HepG2 (cell line): ENCODE measurements around the gene DLG2. TPM values are rescaled to one million over a fixed set of nuclear protein-coding genes. Genes with fewer than 3 reads are reported as not detected.

Experiments
- ATAC-seq: fragments of 200-7000 bp; cut with Tn5 transposase; 3 replicates; pipeline ENCODE4 v1.9.1; 2020; ENCODE audit warnings: mild to moderate bottlenecking, moderate library complexity
- BruUV-seq: library from RNA; stranded (reverse); fragments of 400-500 nt; replicated peaks from 2 replicates; lab custom pipeline; 2021; lab: Mats Ljungman, UMichigan
- CTCF ChIA-PET: fragments of 300-600 bp; formaldehyde crosslinking; extraction: SDS; loops from one replicate; lab custom pipeline; 2021; ENCODE audit warnings: low total read pairs, inconsistent platforms, low intra/inter-chr PET ratio; lab: Yijun Ruan, JAX
- POLR2A ChIA-PET: fragments of 350-600 bp; sonication (Branson Sonifier 250); formaldehyde crosslinking; loops from one replicate; lab custom pipeline; 2020; ENCODE audit warnings: antibody characterized with exemption, inconsistent platforms; lab: Yijun Ruan, JAX
- DNase-seq: peaks from one replicate; pipeline ENCODE4 v3.0.0-alpha.2; 2015; ENCODE audit warnings: low spot score
- FAIRE-seq: peaks from 3 replicates; lab custom pipeline; 2011; peaks lifted over from hg19 to GRCh38; lab: Jason Lieb, UNC
- H2AFZ ChIP-seq: one replicate; pipeline ENCODE4 v1.6.1; 2011; ENCODE audit warnings: low read length, inconsistent platforms
- H3K27ac ChIP-seq: fragments of 300-600 bp; 3 replicates; pipeline ENCODE4 v1.8.0; 2011; ENCODE audit warnings: mixed run types, mild to moderate bottlenecking, mixed read lengths, low read length, inconsistent platforms; ENCODE audit not compliant: insufficient read depth; ENCODE audit errors: extremely low read length
- H3K27me3 ChIP-seq, 2 experiments: fragments of 200-600 bp in 1 of 2; 2 replicates in 1 of 2; 3 replicates in 1 of 2; pipeline versions ENCODE4 v1.6.0 to v1.8.0; 2011; ENCODE audit warnings: low read length in 2 of 2, mild to moderate bottlenecking in 2 of 2, moderate library complexity in 2 of 2, inconsistent platforms in 1 of 2; ENCODE audit not compliant: insufficient read depth in 2 of 2, control insufficient read depth in 1 of 2
- H3K36me3 ChIP-seq, 2 experiments: fragments of 200-600 bp in 1 of 2; replicated peaks in 1 of 2; 2 replicates in 1 of 2; 3 replicates in 1 of 2; pipeline versions ENCODE4 v1.5.1 to v1.8.0; 2011; ENCODE audit warnings: low read length in 2 of 2, inconsistent platforms in 1 of 2; ENCODE audit not compliant: insufficient read depth in 2 of 2, control insufficient read depth in 1 of 2
- H3K4me1 ChIP-seq: 2 replicates; pipeline ENCODE4 v1.5.1; 2012; ENCODE audit warnings: low read length, inconsistent platforms; ENCODE audit not compliant: insufficient read depth
- H3K4me2 ChIP-seq: 2 replicates; pipeline ENCODE4 v1.6.0; 2011; ENCODE audit warnings: low read depth, low read length, inconsistent platforms
- H3K4me3 ChIP-seq, 3 experiments: fragments of 200-600 bp in 1 of 3; sonication (generic), shearing (Covaris generic) in 1 of 3; replicated peaks in 1 of 3; 2 replicates each; pipeline ENCODE4 v1.5.1; 2011 to 2016; ENCODE audit warnings: low read length in 3 of 3, inconsistent platforms in 2 of 3, low read depth in 2 of 3, mild to moderate bottlenecking in 2 of 3, control low read depth in 1 of 3, mixed read lengths in 1 of 3; ENCODE audit not compliant: insufficient read depth in 1 of 3
- H3K79me2 ChIP-seq: one replicate; pipeline ENCODE4 v1.6.1; 2011; ENCODE audit warnings: low read length, inconsistent platforms; ENCODE audit not compliant: insufficient read depth
- H3K9ac ChIP-seq: 2 replicates; pipeline ENCODE4 v1.6.0; 2011; ENCODE audit warnings: mild to moderate bottlenecking, low read depth, low read length, inconsistent platforms; ENCODE audit not compliant: insufficient read depth
- H3K9me3 ChIP-seq: 2 replicates; pipeline ENCODE4 v1.5.1; 2012; ENCODE audit warnings: mild to moderate bottlenecking, low read length
- H4K20me1 ChIP-seq: 2 replicates; pipeline ENCODE4 v1.6.0; 2011; ENCODE audit warnings: inconsistent platforms, mild to moderate bottlenecking, low read length, moderate library complexity; ENCODE audit not compliant: insufficient read depth
- AHDC1 ChIP-seq: sonication (generic); formaldehyde crosslinking; IDR thresholded peaks from 2 replicates; pipeline ENCODE4 v1.5.1; 2020; ENCODE audit warnings: mild to moderate bottlenecking, missing genetic modification reagents, borderline replicate concordance
- NR2F2 ChIP-seq: IDR thresholded peaks from 2 replicates; pipeline ENCODE4 v1.6.1; 2012; ENCODE audit warnings: low read depth, inconsistent platforms, borderline replicate concordance
- PREB ChIP-seq: sonication (generic); formaldehyde crosslinking; IDR thresholded peaks from 2 replicates; pipeline ENCODE4 v1.4.0; 2020; ENCODE audit warnings: missing genetic modification reagents
- SRY ChIP-seq: sonication (generic); formaldehyde crosslinking; IDR thresholded peaks from 2 replicates; pipeline ENCODE4 v1.8.0; 2022; ENCODE audit warnings: mild to moderate bottlenecking, missing genetic modification reagents
- TFDP2 ChIP-seq: sonication (generic); formaldehyde crosslinking; IDR thresholded peaks from 2 replicates; pipeline ENCODE4 v1.4.0; 2020; ENCODE audit warnings: missing genetic modification reagents
- ZNF468 ChIP-seq: sonication (generic); formaldehyde crosslinking; IDR thresholded peaks from 2 replicates; pipeline ENCODE4 v1.8.0; 2022; ENCODE audit warnings: mild to moderate bottlenecking, moderate library complexity, missing genetic modification reagents
- ZNF562 ChIP-seq: sonication (generic); formaldehyde crosslinking; IDR thresholded peaks from 2 replicates; pipeline ENCODE4 v1.8.0; 2022; ENCODE audit warnings: missing genetic modification reagents, borderline replicate concordance
- ZNF577 ChIP-seq: sonication (generic); formaldehyde crosslinking; IDR thresholded peaks from 2 replicates; pipeline ENCODE4 v1.4.0; 2020; ENCODE audit warnings: mild to moderate bottlenecking, low read depth, missing genetic modification reagents, borderline replicate concordance
- ZNF609 ChIP-seq: sonication (generic); formaldehyde crosslinking; IDR thresholded peaks from 2 replicates; pipeline ENCODE4 v1.4.0; 2020; ENCODE audit warnings: mild to moderate bottlenecking, missing genetic modification reagents, borderline replicate concordance
- ZNF703 ChIP-seq: sonication (generic); formaldehyde crosslinking; IDR thresholded peaks from 2 replicates; pipeline ENCODE4 v1.5.1; 2020; ENCODE audit warnings: missing genetic modification reagents, mild to moderate bottlenecking, moderate library complexity, borderline replicate concordance
- ZNF891 ChIP-seq: sonication (generic); formaldehyde crosslinking; IDR thresholded peaks from 2 replicates; pipeline ENCODE4 v1.5.0; 2020; ENCODE audit warnings: mild to moderate bottlenecking, missing genetic modification reagents
- ZSCAN22 ChIP-seq: sonication (generic); formaldehyde crosslinking; IDR thresholded peaks from 2 replicates; pipeline ENCODE4 v1.4.0; 2020; ENCODE audit warnings: mild to moderate bottlenecking, missing genetic modification reagents
- whole genome bisulfite sequencing: methylation state at CpG from one replicate; pipeline ENCODE4 v1.1.6; 2017; ENCODE audit warnings: low lambda C conversion rate; 5-methylcytosine and 5-hydroxymethylcytosine counted together
- in situ Hi-C: cut with HindIII; loops from 2 replicates; pipeline ENCODE4 v1.10.0; 2017; ENCODE audit warnings: low pct_unique_long_range_greater_than_20kb; ENCODE audit not compliant: extremely low pct_ligation_motif_present
- intact Hi-C: fragments of 100-400 bp; cut with micrococcal nuclease; formaldehyde crosslinking; loops from one replicate; pipeline ENCODE4 v1.10.0; 2022; ENCODE audit not compliant: unreplicated experiment
- polyA plus RNA-seq, 8 experiments: library from polyadenylated mRNA; depleted of rRNA in 3 of 8; stranded (reverse) in 7 of 8; unstranded in 1 of 8; fragments of >200 nt; fragmentation: Illumina TruSeq in 4 of 8; extraction: Trizol in 4 of 8; gene quantifications; 2 replicates each; pipeline versions ENCODE4 v1.2.1 to v1.2.3, GENCODE V29; 2011 to 2016; ENCODE audit warnings: low read depth in 4 of 8, missing spikeins in 1 of 8, mixed read lengths in 1 of 8; ENCODE audit not compliant: insufficient read depth in 1 of 8
- total RNA-seq, 5 experiments: library from RNA; depleted of rRNA; stranded (reverse); fragments of >200 nt; fragmentation: Illumina TruSeq; extraction: Trizol; gene quantifications; 2 replicates each; pipeline ENCODE4 v1.2.3, GENCODE V29; 2016; ENCODE audit warnings: low read depth in 1 of 5

Gene DLG2
- total and polyA plus RNA-seq, 2 of the 13 experiments (the other 11 are each of a cell fraction or from before 2014, with no cell fraction given) = 0.46 to 1.0 TPM

GRCh38 chr11:83467837-83468236 is 2159.3 kb downstream of the DLG2 start:
- Histone ChIP-seq H3K4me3 (no peak overlapping the region), H2AFZ (no peak overlapping the region), H3K36me3 (no peaks in the 10 kb centered on the region), H3K4me2 (no peak overlapping the region), H3K9me3 (no peaks in the 10 kb centered on the region), H3K27me3 (no peaks in the 10 kb centered on the region), H4K20me1 (no peaks in the 10 kb centered on the region), H3K4me1 (no peaks in the 10 kb centered on the region), H3K9ac (no peak overlapping the region), H3K79me2 (no peaks in the 10 kb centered on the region), H3K27ac (no peak overlapping the region)
- no peak for DNase-seq
- in situ Hi-C loops (no loop called here), intact Hi-C loops (no loop called here)
- CTCF ChIA-PET = no interaction called here
- 37% methylated on average over 1 of the region's 1 CpG for WGBS
- POLR2A ChIA-PET = no interaction called here
- FAIRE-seq = no peak
- no peak for ATAC-seq
- BruUV-seq = no TSS peak
- no peak for TF ChIP-seq ZNF891 (CRISPR knock-in tag)
- TF ChIP-seq ZNF468 (CRISPR knock-in tag) = no peak
- no peak for TF ChIP-seq PREB (CRISPR knock-in tag)
- TF ChIP-seq ZSCAN22 = no peak
- no peak for TF ChIP-seq NR2F2
- TF ChIP-seq SRY = no peak
- TF ChIP-seq ZNF562 (CRISPR knock-in tag) = no peak
- no peak for TF ChIP-seq ZNF577
- no peak for TF ChIP-seq ZNF609 (CRISPR knock-in tag)
- TF ChIP-seq ZNF703 (CRISPR knock-in tag) = no peak
- TF ChIP-seq TFDP2 = no peak
- TF ChIP-seq AHDC1 = no peak
